ENCODE results near the gene PHF24. TPM values are rescaled to one million over a fixed set of nuclear protein-coding genes. Genes with fewer than 3 reads are reported as not detected.

Gene PHF24
- polyA plus RNA-seq, 1 of the 3 experiments (the other 2 are of a cell fraction): not detected

- Histone ChIP-seq H3K27ac (ENCODE audit: low read depth in 2 of 2, low read length in 1 of 2) (no peak overlapping the region), H3K36me3 (replicated peaks in 1 of 2; ENCODE audit: control insufficient read depth in 1 of 2, insufficient read depth in 2 of 2, low read length in 1 of 2) (no peaks in the 10 kb centered on the region), H3K4me2 (no peak overlapping the region), H3K27me3 (ENCODE audit: insufficient read depth) (peaks cover 36% of the 10 kb centered on the region), H3K9ac (no peak overlapping the region), H3K9me3 (no peaks in the 10 kb centered on the region), H3K79me2 (ENCODE audit: insufficient read depth) (no peaks in the 10 kb centered on the region), H4K20me1 (ENCODE audit: insufficient read depth) (no peaks in the 10 kb centered on the region), H2AFZ (ENCODE audit: low read depth) (no peak overlapping the region), H3K4me3 (ENCODE audit: low read depth in 2 of 2, low read length in 1 of 2) (no peak overlapping the region), H3F3A (replicated peaks; ENCODE audit: insufficient read depth) (no peaks in the 10 kb centered on the region), H3K9me2 (no peaks in the 10 kb centered on the region), H3K4me1 (ENCODE audit: control insufficient read depth in 1 of 2, insufficient read depth in 2 of 2, low read depth in 1 of 2, low read length in 1 of 2) (no peaks in the 10 kb centered on the region)
- ChIA-PET POLR2A (no interaction called here), CTCF (interaction anchor here (1.2 to 4.6 kb wide), 6 partner anchors 9 to 72 kb away, joined by 3 to 21 read pairs (median 8); no protein-coding TSS in a partner anchor)
- WGBS (ENCODE audit: low lambda C conversion rate): 75% methylated on average over 20 of the region's 21 CpGs
- no peak for DNase-seq
- no peak for TF ChIP-seq RAD21 (IDR thresholded peaks at IDR 0.05; ENCODE audit: low read length)
- no peak for TF ChIP-seq FOXM1 (IDR thresholded peaks at IDR 0.05; ENCODE audit: low read depth)
- TF ChIP-seq ELF1 (IDR thresholded peaks at IDR 0.05): no peak
- no peak for TF ChIP-seq USF2 (IDR thresholded peaks at IDR 0.05; ENCODE audit: borderline replicate concordance, low read depth, low read length)
- no peak for TF ChIP-seq RXRA (IDR thresholded peaks at IDR 0.05; ENCODE audit: borderline replicate concordance, low read depth)
- TF ChIP-seq FOXJ3 (CRISPR knock-in tag; IDR thresholded peaks at IDR 0.05): no peak
- no peak for TF ChIP-seq TEAD4 (IDR thresholded peaks at IDR 0.05; ENCODE audit: borderline replicate concordance, insufficient read depth)
- no peak for TF ChIP-seq EP300 (IDR thresholded peaks at IDR 0.05; ENCODE audit: borderline replicate concordance in 1 of 2, low read depth in 1 of 2, low read length in 1 of 2)
- TF ChIP-seq RFX5 (IDR thresholded peaks at IDR 0.05; ENCODE audit: low read length): no peak
- no peak for TF ChIP-seq REST (IDR thresholded peaks at IDR 0.05; ENCODE audit: low read depth, low read length)
- TF ChIP-seq FOSL2 (IDR thresholded peaks at IDR 0.05; ENCODE audit: borderline replicate concordance, low read depth): no peak
- TF ChIP-seq MXI1 (IDR thresholded peaks at IDR 0.05; ENCODE audit: low read depth, low read length): no peak
These were observed 13.2 kb downstream of the PHF24 start for GRCh38 chr9:34971146-34971811.

- H3K9me2 ChIP-seq: no peaks in the 10 kb centered on the region
- CTCF ChIA-PET: interaction anchor here (0.5 to 1.8 kb wide), 2 partner anchors 20 to 73 kb away, joined by 3 to 5 read pairs; no protein-coding TSS in a partner anchor
- no peak overlapping the region for H2AFZ ChIP-seq (ENCODE audit: low read depth)
- H3K27me3 ChIP-seq (ENCODE audit: insufficient read depth): peaks cover 54% of the 10 kb centered on the region
- 79% methylated on average over 2 of the region's 2 CpGs for WGBS (ENCODE audit: low lambda C conversion rate)
- no peak for DNase-seq
- no peaks in the 10 kb centered on the region for H3K9me3 ChIP-seq
- H3K4me2 ChIP-seq: no peak overlapping the region
- no peaks in the 10 kb centered on the region for H3K4me1 ChIP-seq (ENCODE audit: control insufficient read depth in 1 of 2, insufficient read depth in 2 of 2, low read depth in 1 of 2, low read length in 1 of 2)
- H3K9ac ChIP-seq: no peak overlapping the region
- TF ChIP-seq MEF2A (IDR thresholded peaks at IDR 0.05; ENCODE audit: borderline replicate concordance, low read depth): no peak
- no peak for TF ChIP-seq FOXJ3 (CRISPR knock-in tag; IDR thresholded peaks at IDR 0.05)
- no peak for TF ChIP-seq SIN3A (IDR thresholded peaks at IDR 0.05; ENCODE audit: borderline replicate concordance, low read depth, low read length)
- TF ChIP-seq RFX5 (IDR thresholded peaks at IDR 0.05; ENCODE audit: low read length): no peak
- POLR2A ChIA-PET: no interaction called here
- H3K27ac ChIP-seq (ENCODE audit: low read depth in 2 of 2, low read length in 1 of 2): no peak overlapping the region
- no peaks in the 10 kb centered on the region for H3K79me2 ChIP-seq (ENCODE audit: insufficient read depth)
- H3K4me3 ChIP-seq (ENCODE audit: low read depth in 2 of 2, low read length in 1 of 2): no peak overlapping the region
- H3F3A ChIP-seq (replicated peaks; ENCODE audit: insufficient read depth): no peaks in the 10 kb centered on the region
- H3K36me3 ChIP-seq (replicated peaks in 1 of 2; ENCODE audit: control insufficient read depth in 1 of 2, insufficient read depth in 2 of 2, low read length in 1 of 2): no peaks in the 10 kb centered on the region
- H4K20me1 ChIP-seq (ENCODE audit: insufficient read depth): no peaks in the 10 kb centered on the region
These were observed 16.6 kb downstream of the PHF24 start for GRCh38 chr9:34974664-34975063.

Measured in SK-N-SH (cell line).